GM18498 (cell line): ENCODE results near the gene BEND4.
"Not testable (repeated sequence)": the region's sequence is repeated elsewhere in the genome, so short reads cannot be mapped to it uniquely, and the experiment has no call there.

Source experiments
- ATAC-seq: cut with Tn5 transposase; IDR thresholded peaks from one replicate; pipeline ENCODE4 v1.9.1; 2021; ENCODE audit warnings: mild to moderate bottlenecking, moderate library complexity; ENCODE audit not compliant: unreplicated experiment

BEND4 gene

GRCh38 chr4:42152507-42153504 lies at the start of gene BEND4:
BEND4 (minus strand) TSS chr4:42152655; CDS start chr4:42152143, 512 bp downstream.
- peak; percentile 24 for ATAC-seq

- no peak for ATAC-seq
These were observed 44.9 kb upstream of the BEND4 start for GRCh38 chr4:42197341-42197740.

- ATAC-seq = no peak
These were observed 20.5 kb upstream of the BEND4 start for GRCh38 chr4:42172921-42173320.

GRCh38 chr4:42172128-42172790 lies 19.8 kb upstream of the BEND4 start:
- ATAC-seq = no peak

GRCh38 chr4:42167709-42168108 lies 15.3 kb upstream of the BEND4 start:
- peak; percentile 99 for ATAC-seq

GRCh38 chr4:42166186-42166585 lies 13.7 kb upstream of the BEND4 start:
- not testable (repeated sequence) for ATAC-seq

- ATAC-seq = no peak
These were observed 7.0 kb upstream of the BEND4 start for GRCh38 chr4:42159271-42160001.

- peak; percentile 70 for ATAC-seq
These were observed 618 bp downstream of the BEND4 start for GRCh38 chr4:42151568-42152506.

- peak; percentile 34 for ATAC-seq
These were observed 1.5 kb downstream of the BEND4 start for GRCh38 chr4:42150653-42151567.

GRCh38 chr4:42149004-42149403 lies 3.5 kb downstream of the BEND4 start:
- no peak for ATAC-seq

GRCh38 chr4:42148425-42148824 lies 4.0 kb downstream of the BEND4 start:
- no peak for ATAC-seq

- no peak for ATAC-seq
These were observed 8.4 kb downstream of the BEND4 start for GRCh38 chr4:42144028-42144427.

GRCh38 chr4:42142591-42142990 lies 9.9 kb downstream of the BEND4 start:
- no peak for ATAC-seq

- no peak for ATAC-seq
These were observed 16.1 kb downstream of the BEND4 start for GRCh38 chr4:42136371-42136770.

- ATAC-seq = no peak
These were observed 19.4 kb downstream of the BEND4 start for GRCh38 chr4:42133006-42133405.

GRCh38 chr4:42132099-42132498 lies 20.4 kb downstream of the BEND4 start:
- ATAC-seq = no peak

GRCh38 chr4:42123071-42123644 lies 29.3 kb downstream of the BEND4 start:
- ATAC-seq = no peak

GRCh38 chr4:42122237-42122636 lies 30.2 kb downstream of the BEND4 start:
- ATAC-seq = no peak

GRCh38 chr4:42119886-42120285 lies 32.6 kb downstream of the BEND4 start:
- no peak for ATAC-seq
